Loucy (cell line): ENCODE results near the gene TNFRSF25.

Source experiments
- H2AFZ ChIP-seq: fragments of 200-600 bp; sonication (generic); 2 replicates; pipeline ENCODE4 v1.6.0; 2016; ENCODE audit warnings: antibody characterized with exemption, mild to moderate bottlenecking, low read length, moderate library complexity
- H3F3A ChIP-seq: fragments of 200-600 bp; 2 replicates; pipeline ENCODE4 v1.6.0; 2016; ENCODE audit warnings: antibody characterized with exemption, low read depth, mild to moderate bottlenecking
- H3K27me3 ChIP-seq: fragments of 200-600 bp; sonication (generic); 2 replicates; pipeline ENCODE4 v1.6.1; 2014; ENCODE audit warnings: low read length, mild to moderate bottlenecking; ENCODE audit not compliant: insufficient read depth, poor library complexity, severe bottlenecking
- H3K36me3 ChIP-seq: fragments of 200-600 bp; sonication (generic); 2 replicates; pipeline ENCODE4 v1.6.1; 2016; ENCODE audit warnings: low read length; ENCODE audit not compliant: insufficient read depth
- H3K4me1 ChIP-seq: fragments of 200-600 bp; sonication (generic); 2 replicates; pipeline ENCODE4 v1.5.1; 2014; ENCODE audit warnings: low read length, mild to moderate bottlenecking; ENCODE audit not compliant: insufficient read depth, poor library complexity, severe bottlenecking
- H3K4me2 ChIP-seq: fragments of 200-600 bp; sonication (generic); 2 replicates; pipeline ENCODE4 v1.6.0; 2014; ENCODE audit warnings: antibody characterized with exemption, low read length, low read depth, mild to moderate bottlenecking; ENCODE audit not compliant: poor library complexity, severe bottlenecking
- H3K4me3 ChIP-seq: fragments of 200-600 bp; sonication (generic); 2 replicates; pipeline ENCODE4 v1.5.1; 2014; ENCODE audit warnings: low read length, mild to moderate bottlenecking, mixed read lengths; ENCODE audit not compliant: poor library complexity, severe bottlenecking
- H3K79me2 ChIP-seq: fragments of 200-600 bp; sonication (generic); 2 replicates; pipeline ENCODE4 v1.6.1; 2014; ENCODE audit warnings: low read length; ENCODE audit not compliant: insufficient read depth
- H3K9ac ChIP-seq: fragments of 200-600 bp; sonication (generic); 2 replicates; pipeline ENCODE4 v1.6.0; 2014; ENCODE audit warnings: mild to moderate bottlenecking, low read depth, low read length, moderate library complexity; ENCODE audit not compliant: poor library complexity, severe bottlenecking
- H3K9me2 ChIP-seq: fragments of 200-600 bp; sonication (generic); replicated peaks from 2 replicates; pipeline ENCODE4 v1.6.1; 2016; ENCODE audit warnings: low read depth, low read length, mixed read lengths
- H3K9me3 ChIP-seq: fragments of 200-600 bp; sonication (generic); 2 replicates; pipeline ENCODE4 v1.6.1; 2014; ENCODE audit warnings: mild to moderate bottlenecking, antibody characterized with exemption, low read length, low read depth; ENCODE audit not compliant: insufficient read depth
- H4K20me1 ChIP-seq: fragments of 200-600 bp; sonication (generic); 2 replicates; pipeline ENCODE4 v1.6.0; 2014; ENCODE audit warnings: antibody characterized with exemption, low read length, mild to moderate bottlenecking; ENCODE audit not compliant: insufficient read depth, poor library complexity, severe bottlenecking
- CTCF ChIP-seq: fragments of 200-600 bp; sonication (generic); conservative IDR thresholded peaks from 2 replicates; pipeline ENCODE4 v1.5.1; 2014; ENCODE audit warnings: mild to moderate bottlenecking, antibody characterized with exemption, low read length
- EZH2phosphoT487 ChIP-seq: fragments of 200-600 bp; IDR thresholded peaks from 2 replicates; pipeline ENCODE4 v1.6.1; 2018; ENCODE audit warnings: antibody characterized with exemption, mild to moderate bottlenecking, moderate library complexity, borderline replicate concordance

Gene TNFRSF25

GRCh38 chr1:6450005-6450450 is 15.9 kb downstream of the TNFRSF25 start:
- Histone ChIP-seq H3K79me2 (no peaks in the 10 kb centered on the region), H3K36me3 (no peaks in the 10 kb centered on the region), H3F3A (no peaks in the 10 kb centered on the region), H3K9ac (no peak overlapping the region), H3K9me3 (no peaks in the 10 kb centered on the region), H2AFZ (no peak overlapping the region), H3K4me3 (no peak overlapping the region), H3K9me2 (no peaks in the 10 kb centered on the region), H4K20me1 (no peaks in the 10 kb centered on the region), H3K4me1 (no peaks in the 10 kb centered on the region), H3K4me2 (no peak overlapping the region), H3K27me3 (no peaks in the 10 kb centered on the region)
- TF ChIP-seq EZH2phosphoT487: no peak
- TF ChIP-seq CTCF: no peak

- Histone ChIP-seq H3K27me3 (no peaks in the 10 kb centered on the region), H3K9me2 (no peaks in the 10 kb centered on the region), H3K79me2 (no peaks in the 10 kb centered on the region), H3K9ac (no peak overlapping the region), H3K36me3 (no peaks in the 10 kb centered on the region), H3F3A (no peaks in the 10 kb centered on the region), H3K4me3 (no peak overlapping the region), H3K4me1 (no peaks in the 10 kb centered on the region), H4K20me1 (no peaks in the 10 kb centered on the region), H3K4me2 (no peak overlapping the region), H3K9me3 (no peaks in the 10 kb centered on the region), H2AFZ (no peak overlapping the region)
- TF ChIP-seq EZH2phosphoT487: no peak
Measured at GRCh38 chr1:6448749-6449631, 17.0 kb downstream of the TNFRSF25 start.

- Histone ChIP-seq H3K9ac (no peak overlapping the region), H3K9me2 (no peaks in the 10 kb centered on the region), H2AFZ (no peak overlapping the region), H3K9me3 (no peaks in the 10 kb centered on the region), H3F3A (no peaks in the 10 kb centered on the region), H3K4me1 (no peaks in the 10 kb centered on the region), H3K4me2 (peak overlapping the region; percentile 68), H4K20me1 (no peaks in the 10 kb centered on the region), H3K79me2 (no peaks in the 10 kb centered on the region), H3K27me3 (no peaks in the 10 kb centered on the region), H3K36me3 (no peaks in the 10 kb centered on the region), H3K4me3 (peak overlapping the region; percentile 72)
- TF ChIP-seq CTCF (no peak), EZH2phosphoT487 (no peak)
Measured at GRCh38 chr1:6447818-6448748, 17.9 kb downstream of the TNFRSF25 start.
